CMK (cell line): ENCODE measurements around the gene CACNB2.
"Not testable (repeated sequence)": the region's sequence is repeated elsewhere in the genome, so short reads cannot be mapped to it uniquely, and the experiment has no call there.

ENCODE experiments used
- DNase-seq: peaks from one replicate; pipeline ENCODE4 v3.0.0-alpha.2; 2010; ENCODE audit warnings: low read depth

The CACNB2 gene

GRCh38 chr10:18570386-18570785 is 430.2 kb downstream of the CACNB2 start:
- DNase-seq, result not testable (repeated sequence)

DNA sequence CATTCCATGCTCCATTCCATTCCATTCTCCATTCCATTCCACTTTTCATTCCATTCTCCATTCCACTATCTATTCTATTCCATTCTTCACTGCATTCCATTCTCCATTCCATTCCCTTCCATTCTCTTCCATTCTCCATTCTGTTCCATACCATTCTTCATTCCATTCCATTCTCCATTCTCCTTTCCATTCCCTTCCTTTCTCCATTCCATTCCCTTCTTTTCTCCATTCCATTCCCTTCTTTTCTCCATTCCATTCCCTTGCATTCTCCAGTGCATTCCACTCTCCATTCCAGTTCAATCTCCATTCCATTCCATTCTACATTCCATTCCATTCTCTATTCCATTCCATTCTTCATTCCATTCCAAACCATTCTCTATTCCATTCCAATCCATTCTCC is 430.9 kb downstream of the CACNB2 start:
- no peak for DNase-seq

DNA sequence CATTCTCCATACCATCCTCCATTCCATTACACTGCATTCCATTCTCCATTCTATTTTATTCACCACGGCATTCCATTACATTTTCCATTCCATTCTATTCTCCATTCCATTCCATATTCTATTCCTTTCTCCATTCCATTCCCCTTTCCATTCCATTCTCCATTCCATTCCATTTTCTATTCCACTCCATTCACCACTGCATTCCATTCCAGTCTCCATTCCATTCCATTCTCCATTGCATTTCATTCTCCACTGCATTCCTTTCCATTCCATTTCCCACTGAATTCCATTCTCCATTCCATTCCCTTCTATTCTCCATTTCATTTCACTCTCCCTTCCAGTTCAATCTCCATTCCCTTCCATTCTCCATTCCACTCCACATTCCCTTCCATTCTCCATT is 431.6 kb downstream of the CACNB2 start:
- DNase-seq, result no peak

- no peak for DNase-seq
Observed at GRCh38 chr10:18572959-18573561, 432.8 kb downstream of the CACNB2 start.

- DNase-seq, result no peak
Observed at GRCh38 chr10:18576586-18576985, 436.4 kb downstream of the CACNB2 start.

- no peak for DNase-seq
Observed at GRCh38 chr10:18577823-18578685, 437.8 kb downstream of the CACNB2 start.

- no peak for DNase-seq
Observed at GRCh38 chr10:18582803-18583202, 442.6 kb downstream of the CACNB2 start.

GRCh38 chr10:18583575-18584270 is 443.5 kb downstream of the CACNB2 start:
- DNase-seq, result no peak

DNA sequence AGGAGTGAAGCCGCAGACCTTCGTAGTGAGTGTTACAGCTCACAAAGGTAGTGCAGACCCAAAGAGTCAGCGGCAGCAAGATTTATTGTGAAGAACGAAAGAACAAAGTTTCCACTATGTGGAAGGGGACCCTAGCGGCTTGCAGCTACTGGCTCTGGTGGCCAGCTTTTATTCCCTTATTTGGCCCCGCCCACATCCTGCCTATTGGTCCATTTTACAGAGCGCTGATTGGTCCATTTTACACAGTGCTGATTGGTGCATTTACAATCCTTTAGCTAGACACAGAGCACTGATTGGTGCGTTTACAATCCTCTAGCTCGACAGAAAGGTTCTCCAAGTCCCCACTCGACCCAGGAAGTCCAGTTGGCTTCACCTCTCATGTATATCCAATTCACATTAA is 446.4 kb downstream of the CACNB2 start:
- DNase-seq, result not testable (repeated sequence)

DNA sequence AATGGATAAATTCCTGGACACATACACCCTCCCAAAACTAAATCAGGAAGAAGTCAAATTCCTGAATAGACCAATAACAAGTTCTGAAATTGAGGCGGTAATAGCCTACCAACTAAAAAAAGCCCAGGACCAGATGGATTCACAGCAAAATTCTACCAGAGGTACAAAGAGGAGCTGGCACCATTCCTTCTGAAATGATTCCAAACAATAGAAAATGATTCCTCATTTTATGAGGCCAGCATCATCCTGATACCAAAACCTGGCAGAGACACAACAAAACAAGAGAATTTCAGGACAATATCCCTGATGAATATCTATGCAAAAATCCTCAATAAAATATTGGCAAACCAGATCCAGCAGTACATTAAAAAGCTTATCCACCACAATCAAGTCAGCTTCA is 450.9 kb downstream of the CACNB2 start:
- not testable (repeated sequence) for DNase-seq
